Activated T-helper 1 cell treated with anti-CD3 and anti-CD28 coated beads, Interleukin-2, amount 50 U/mL, for 16 hours (primary cell): ENCODE results near the gene EGFL6.
"Not testable (repeated sequence)": the region's sequence is repeated elsewhere in the genome, so short reads cannot be mapped to it uniquely, and the experiment has no call there.

Source experiments
- DNase-seq, 2 donors: peaks; one replicate each; pipeline ENCODE4 v3.0.0-alpha.2; 2020; ENCODE audit warnings: low read depth in 1 of 2, low spot score in 1 of 2

Gene EGFL6

DNA sequence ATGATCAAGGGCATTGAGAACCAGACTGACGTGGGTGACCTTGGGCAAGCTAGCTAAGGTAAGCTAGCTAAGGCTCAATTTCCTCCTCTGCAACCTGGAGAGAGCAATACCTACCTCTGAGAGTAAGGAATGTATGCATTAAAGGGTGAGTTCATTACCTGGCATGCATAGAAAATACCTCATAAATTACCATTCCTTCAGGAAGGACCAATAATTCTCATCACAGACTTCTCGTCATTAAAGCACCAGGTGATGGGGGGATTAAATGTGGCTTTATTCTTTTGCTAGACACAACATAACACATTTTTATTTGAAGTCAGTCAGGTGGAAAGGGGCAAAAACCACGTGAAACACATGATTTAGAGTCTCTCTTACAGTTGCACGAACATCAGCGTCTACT, 21.5 kb downstream of the EGFL6 start:
- DNase-seq, result no peak

DNA sequence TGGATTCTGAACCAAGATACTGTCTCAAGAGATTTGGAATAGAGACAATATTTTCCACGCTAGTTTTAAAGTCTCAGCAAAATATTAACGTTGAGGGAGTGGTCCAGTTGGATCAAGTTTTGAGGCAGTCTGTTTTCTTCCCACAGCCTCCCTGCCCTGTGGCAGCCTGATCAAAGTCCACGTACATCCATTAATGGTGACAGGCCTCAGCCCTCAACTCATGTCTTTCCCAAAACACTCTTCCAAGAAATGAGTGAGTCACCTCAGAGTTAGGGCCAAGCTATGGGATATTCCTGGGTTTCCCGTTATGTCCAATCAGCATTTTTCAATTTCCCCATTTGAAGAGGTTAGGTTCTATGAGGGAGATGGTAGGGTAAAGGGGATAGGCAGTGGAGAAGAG, 28.5 kb downstream of the EGFL6 start:
- no peak for DNase-seq

GRCh38 chrX:13598877-13599276, 29.5 kb downstream of the EGFL6 start:
- no peak for DNase-seq

DNA sequence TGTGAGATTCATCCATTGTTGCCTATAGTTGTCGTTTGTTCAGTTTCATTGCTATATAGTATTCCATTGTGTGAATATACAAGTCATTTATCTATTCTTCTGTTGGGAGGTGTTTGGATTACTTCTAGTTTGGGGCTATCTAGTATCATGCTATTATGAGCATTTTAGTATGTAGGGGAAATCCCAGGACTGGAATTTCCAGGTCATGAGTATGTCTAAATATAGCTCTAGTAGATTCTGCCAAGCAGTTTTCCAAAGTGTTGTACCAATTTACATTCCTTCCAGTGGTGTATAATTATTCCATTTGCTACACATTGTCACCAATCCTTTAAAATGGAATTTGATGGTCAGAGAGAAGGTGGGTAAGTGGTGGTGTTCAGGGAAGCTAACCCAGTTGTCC, 30.1 kb downstream of the EGFL6 start:
- DNase-seq, result no peak

- DNase-seq, result no peak
Measured at GRCh38 chrX:13605611-13606010, 36.2 kb downstream of the EGFL6 start.

GRCh38 chrX:13607331-13607995, 38.1 kb downstream of the EGFL6 start:
- DNase-seq, result no peak

DNA sequence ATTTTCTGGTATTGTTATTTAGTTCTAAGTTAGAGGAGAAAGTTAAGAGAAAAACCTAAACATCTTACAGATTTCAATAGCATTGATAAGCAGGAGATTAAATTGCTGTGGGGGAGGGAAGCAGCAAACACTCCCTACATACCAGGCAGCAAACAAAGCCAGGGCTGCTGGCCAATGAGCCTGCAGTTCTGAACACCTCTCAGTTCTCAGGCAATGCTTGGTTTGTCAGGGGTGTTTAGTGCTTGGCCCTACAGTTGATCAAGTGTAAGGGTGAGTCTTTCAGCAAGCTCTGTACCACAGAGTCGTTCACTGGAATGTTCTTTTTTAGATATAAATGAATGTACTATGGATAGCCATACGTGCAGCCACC, 38.6 kb downstream of the EGFL6 start:
- DNase-seq, result no peak

DNA sequence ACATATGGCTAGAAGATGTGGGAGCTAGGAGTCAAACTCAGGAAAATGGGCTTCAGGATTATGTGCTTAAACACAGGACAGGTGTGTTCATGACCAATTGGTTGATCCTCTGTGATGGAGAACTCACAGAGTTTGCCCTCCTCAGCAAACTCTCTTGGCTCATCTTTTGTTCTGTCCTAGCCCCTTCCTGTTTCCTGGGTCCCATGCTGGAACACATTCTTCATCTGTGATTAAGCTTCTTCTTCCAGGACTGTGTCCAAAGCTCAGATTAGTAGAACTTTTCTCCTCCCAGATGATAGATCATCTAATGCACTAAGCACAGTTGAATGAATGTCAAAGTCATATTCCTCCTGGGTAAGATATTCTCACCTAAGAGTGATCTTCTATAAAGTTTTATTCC, 44.8 kb downstream of the EGFL6 start:
- no peak for DNase-seq

GRCh38 chrX:13620207-13620606, 50.8 kb downstream of the EGFL6 start:
- no peak for DNase-seq

- no peak for DNase-seq
Measured at GRCh38 chrX:13622401-13622964, 53.1 kb downstream of the EGFL6 start.

GRCh38 chrX:13627306-13627705, 57.9 kb downstream of the EGFL6 start:
- DNase-seq, result no peak

- DNase-seq, result not testable (repeated sequence)
Measured at GRCh38 chrX:13637224-13637623, 67.8 kb downstream of the EGFL6 start.

- DNase-seq, result no peak
Measured at GRCh38 chrX:13638021-13638420, 68.6 kb downstream of the EGFL6 start.

GRCh38 chrX:13638826-13639225, 69.4 kb downstream of the EGFL6 start:
- DNase-seq, result no peak

DNA sequence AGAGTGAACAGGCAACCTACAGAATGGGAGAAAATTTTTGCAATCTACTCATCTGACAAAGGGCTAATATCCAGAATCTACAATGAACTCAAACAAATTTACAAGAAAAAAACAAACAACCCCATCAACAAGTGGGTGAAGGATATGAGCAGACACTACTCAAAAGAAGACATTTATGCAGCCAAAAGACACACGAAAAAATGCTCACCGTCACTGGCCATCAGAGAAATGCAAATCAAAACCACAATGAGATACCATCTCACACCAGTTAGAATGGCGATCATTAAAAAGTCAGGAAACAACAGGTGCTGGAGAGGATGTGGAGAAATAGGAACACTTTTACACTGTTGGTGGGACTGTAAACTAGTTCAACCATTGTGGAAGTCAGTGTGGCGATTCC, 72.3 kb downstream of the EGFL6 start:
- DNase-seq, result not testable (repeated sequence)

- no peak for DNase-seq
Measured at GRCh38 chrX:13645464-13646153, 76.2 kb downstream of the EGFL6 start.

DNA sequence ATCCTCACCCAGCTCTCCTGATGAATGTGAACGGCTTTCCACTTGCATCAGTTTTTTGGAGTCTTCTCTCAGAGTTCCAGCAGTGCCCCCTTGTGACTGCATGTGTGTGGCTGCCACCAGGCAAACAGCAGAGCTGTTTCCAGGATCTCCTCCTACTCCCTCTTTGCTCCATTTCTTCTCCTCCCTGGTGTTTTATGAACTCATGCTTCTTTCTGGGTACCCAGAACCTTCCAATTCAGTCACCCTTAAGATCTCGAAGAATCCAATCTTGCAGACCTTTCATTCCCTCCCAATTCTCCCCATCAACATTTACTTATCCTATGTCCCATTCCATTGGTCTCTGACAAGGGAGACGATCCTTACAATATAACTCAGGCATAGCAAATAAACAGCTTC, 76.8 kb downstream of the EGFL6 start:
- DNase-seq, result no peak

DNA sequence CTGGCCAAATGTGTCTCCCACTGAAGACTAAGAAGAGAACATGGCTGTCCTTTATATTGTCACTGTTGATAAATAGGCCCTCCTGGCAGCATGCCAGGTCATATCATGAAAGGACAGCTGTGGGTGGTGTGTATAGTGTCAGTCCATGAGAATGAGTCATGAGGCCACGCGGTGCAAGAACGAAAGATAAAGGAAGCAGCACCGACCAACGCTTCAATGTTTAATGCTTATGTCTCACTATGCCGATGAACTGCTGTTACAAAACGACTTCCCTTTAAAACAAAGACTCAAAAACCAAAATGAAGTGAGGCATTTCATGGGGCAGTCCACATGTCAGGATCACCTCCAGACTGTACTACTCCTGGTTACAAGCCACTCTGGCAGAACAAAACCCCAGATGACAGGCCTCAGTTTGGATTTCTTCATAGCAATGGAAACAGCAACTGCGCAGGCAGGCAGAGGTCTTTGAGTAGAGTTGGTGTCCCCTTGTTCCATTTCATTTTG, 78.4 kb downstream of the EGFL6 start:
- DNase-seq, result peak; percentile 13 to 37

DNA sequence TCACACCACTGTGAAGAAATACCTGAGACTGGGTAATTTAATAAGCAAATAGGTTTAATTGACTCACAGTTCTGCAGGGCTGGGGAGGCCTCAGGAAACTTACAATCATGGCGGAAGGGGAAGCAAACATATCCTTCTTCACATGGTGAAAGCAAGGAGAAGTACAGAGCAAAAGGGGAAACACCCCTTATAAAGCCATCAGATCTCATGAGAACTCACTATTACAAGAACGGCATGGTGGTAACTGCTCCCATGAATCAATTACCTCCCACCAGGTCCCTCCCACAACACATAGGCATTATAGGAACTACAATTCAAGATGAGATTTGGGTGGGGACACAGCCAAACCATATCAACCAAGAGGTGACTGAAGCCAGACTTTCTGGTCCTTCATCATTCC, 78.9 kb downstream of the EGFL6 start:
- not testable (repeated sequence) for DNase-seq

DNA sequence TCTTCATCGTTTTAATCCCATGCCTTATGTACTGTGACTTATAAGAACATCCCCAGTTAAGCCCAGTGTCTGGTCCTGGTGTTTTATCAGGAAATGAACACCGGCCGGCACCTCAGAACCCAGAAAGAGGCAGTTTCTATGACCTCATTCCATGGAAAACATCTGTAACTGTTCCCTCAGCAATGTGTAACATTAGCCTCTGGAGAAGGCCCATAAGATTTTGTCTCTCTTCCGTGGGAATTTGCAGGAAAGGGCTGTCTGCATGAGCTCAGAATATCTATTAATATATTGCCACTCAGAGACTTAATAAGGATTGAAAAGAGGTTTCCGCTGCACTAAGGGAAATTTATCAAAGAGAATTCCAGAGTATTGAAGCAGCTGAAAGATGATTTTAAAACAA, 80.4 kb downstream of the EGFL6 start:
- DNase-seq, result no peak

- DNase-seq, result no peak
Measured at GRCh38 chrX:13650318-13650717, 80.9 kb downstream of the EGFL6 start.

DNA sequence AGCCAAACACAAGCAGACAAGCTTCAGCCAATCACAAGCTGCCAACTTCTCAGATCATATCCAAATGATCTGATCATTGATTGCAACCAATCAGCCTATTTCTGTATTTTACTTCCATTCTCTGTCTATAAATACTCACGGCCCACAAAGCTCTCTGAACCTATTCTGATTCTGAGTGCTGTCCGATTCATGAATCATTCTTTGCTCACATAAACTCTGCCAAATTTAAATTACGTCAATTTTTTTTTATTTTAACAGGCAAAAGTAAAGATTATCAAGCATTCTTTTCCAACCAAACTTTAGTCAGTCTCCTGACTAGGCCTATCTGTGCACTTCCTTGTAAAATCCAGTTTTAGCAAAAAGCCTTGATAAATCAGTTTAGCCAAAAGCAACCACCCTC, 81.7 kb downstream of the EGFL6 start:
- DNase-seq, result no peak
